SK-N-SH (cell line): ENCODE results near the gene SPIC. TPM values are rescaled to one million over a fixed set of nuclear protein-coding genes. Genes with fewer than 3 reads are reported as not detected.

Source experiments
- CTCF ChIA-PET: fragments of 300-600, 350-600 bp; formaldehyde crosslinking; extraction: SDS; loops from one replicate; lab custom pipeline; 2021; lab: Yijun Ruan, JAX
- POLR2A ChIA-PET: fragments of 350-600 bp; sonication (Branson Sonifier 250); formaldehyde crosslinking; extraction: SDS; loops from one replicate; lab custom pipeline; 2020; ENCODE audit warnings: antibody characterized with exemption, inconsistent platforms; lab: Yijun Ruan, JAX
- DNase-seq: peaks from one replicate; pipeline ENCODE4 v3.0.0; 2012
- H2AFZ ChIP-seq: fragments of 200-600 bp; sonication (generic); 2 replicates; pipeline ENCODE4 v1.8.1; 2016; ENCODE audit warnings: antibody characterized with exemption, mild to moderate bottlenecking, low read depth
- H3F3A ChIP-seq: fragments of 200-600 bp; sonication (generic); replicated peaks from 2 replicates; pipeline ENCODE3; 2016; ENCODE audit warnings: antibody characterized with exemption, mild to moderate bottlenecking; ENCODE audit not compliant: insufficient read depth
- H3K27ac ChIP-seq, 2 experiments: fragments of 200-500 bp in 1 of 2; fragments of 200-600 bp in 1 of 2; sonication (Bioruptor generic) in 1 of 2; sonication (generic), shearing (Covaris generic) in 1 of 2; 2 replicates each; pipeline versions ENCODE4 v1.5.1 to v1.6.1; 2014 to 2016; ENCODE audit warnings: low read depth in 2 of 2, inconsistent platforms in 1 of 2, low read length in 1 of 2, mild to moderate bottlenecking in 1 of 2, mixed read lengths in 1 of 2
- H3K27me3 ChIP-seq: fragments of 200-600 bp; sonication (generic), shearing (Covaris generic); 2 replicates; pipeline ENCODE4 v1.6.1; 2016; ENCODE audit warnings: mixed run types; ENCODE audit not compliant: insufficient read depth
- H3K36me3 ChIP-seq, 2 experiments: fragments of 200-500 bp in 1 of 2; fragments of 200-600 bp in 1 of 2; sonication (Bioruptor generic) in 1 of 2; sonication (generic) in 1 of 2; replicated peaks in 1 of 2; 2 replicates each; pipeline versions ENCODE3 to v1.5.1; 2014 to 2016; ENCODE audit warnings: low read length in 1 of 2, mild to moderate bottlenecking in 1 of 2; ENCODE audit not compliant: insufficient read depth in 2 of 2, control insufficient read depth in 1 of 2
- H3K4me1 ChIP-seq, 2 experiments: fragments of 200-500 bp in 1 of 2; fragments of 200-600 bp in 1 of 2; sonication (Bioruptor generic) in 1 of 2; sonication (generic), shearing (Covaris generic) in 1 of 2; 2 replicates each; pipeline versions ENCODE4 v1.5.1 to v1.6.1; 2014 to 2016; ENCODE audit warnings: low read depth in 1 of 2, low read length in 1 of 2, mixed run types in 1 of 2; ENCODE audit not compliant: insufficient read depth in 2 of 2, control insufficient read depth in 1 of 2
- H3K4me2 ChIP-seq: fragments of 200-600 bp; sonication (generic), shearing (Covaris generic); 2 replicates; pipeline ENCODE4 v1.6.1; 2017; ENCODE audit warnings: mixed run types
- H3K4me3 ChIP-seq, 2 experiments: fragments of 200-500 bp in 1 of 2; fragments of 200-600 bp in 1 of 2; sonication (Bioruptor generic) in 1 of 2; sonication (generic), shearing (Covaris generic) in 1 of 2; 2 replicates each; pipeline versions ENCODE4 v1.5.1 to v1.8.1; 2014 to 2016; ENCODE audit warnings: low read depth in 2 of 2, inconsistent platforms in 1 of 2, low read length in 1 of 2, mild to moderate bottlenecking in 1 of 2, mixed read lengths in 1 of 2, moderate library complexity in 1 of 2
- H3K79me2 ChIP-seq: fragments of 200-600 bp; sonication (generic); 2 replicates; pipeline ENCODE4 v1.8.1; 2017; ENCODE audit warnings: mild to moderate bottlenecking; ENCODE audit not compliant: insufficient read depth
- H3K9ac ChIP-seq: fragments of 200-600 bp; sonication (generic); 2 replicates; pipeline ENCODE4 v1.6.1; 2017; ENCODE audit warnings: mixed run types
- H3K9me2 ChIP-seq: fragments of 200-600 bp; sonication (generic); 2 replicates; pipeline ENCODE4 v1.6.1; 2017; ENCODE audit warnings: mixed run types
- H3K9me3 ChIP-seq: fragments of 200-600 bp; sonication (generic); 2 replicates; pipeline ENCODE4 v1.6.1; 2017; ENCODE audit warnings: mixed run types, mild to moderate bottlenecking, moderate library complexity
- H4K20me1 ChIP-seq: fragments of 200-600 bp; sonication (generic); 2 replicates; pipeline ENCODE4 v1.6.1; 2017; ENCODE audit warnings: mild to moderate bottlenecking, mixed run types; ENCODE audit not compliant: insufficient read depth
- CHD2 ChIP-seq: fragments of 150-350 bp; IDR thresholded peaks from 2 replicates; pipeline ENCODE4 v1.6.1; 2018; ENCODE audit warnings: low read length; ENCODE audit not compliant: partially characterized antibody
- FOXJ3 ChIP-seq: sonication (generic); formaldehyde crosslinking; IDR thresholded peaks from 2 replicates; pipeline ENCODE4 v1.5.1; 2020; ENCODE audit warnings: mild to moderate bottlenecking, missing genetic modification reagents
- NFIC ChIP-seq: IDR thresholded peaks from 2 replicates; pipeline ENCODE4 v1.4.0; 2012; ENCODE audit warnings: borderline replicate concordance
- POLR2AphosphoS5 ChIP-seq: IDR thresholded peaks from 2 replicates; pipeline ENCODE4 v1.6.1; 2012; ENCODE audit warnings: low read depth, low read length
- RAD21 ChIP-seq: IDR thresholded peaks from 2 replicates; pipeline ENCODE4 v1.6.1; 2012; ENCODE audit warnings: mild to moderate bottlenecking, low read length
- RCOR1 ChIP-seq: fragments of 150-350 bp; IDR thresholded peaks from 2 replicates; pipeline ENCODE4 v1.6.1; 2017; ENCODE audit warnings: antibody characterized with exemption, low read length
- TCF12 ChIP-seq: IDR thresholded peaks from 2 replicates; pipeline ENCODE4 v1.4.0; 2012
- TEAD4 ChIP-seq: IDR thresholded peaks from 2 replicates; pipeline ENCODE4 v1.4.0; 2012; ENCODE audit warnings: mild to moderate bottlenecking, borderline replicate concordance; ENCODE audit not compliant: insufficient read depth
- WGBS: methylation state at CpG from one replicate; pipeline ENCODE4 v1.1.6; 2017; ENCODE audit warnings: low lambda C conversion rate; 5-methylcytosine and 5-hydroxymethylcytosine counted together
- polyA plus RNA-seq, 3 experiments: library from polyadenylated mRNA; depleted of rRNA; stranded (reverse); fragments of >200 nt; gene quantifications; 2 replicates each; pipeline ENCODE4 v1.2.3, GENCODE V29; 2012
- TF ChIP-seq, protein P1 (sequence below): IDR thresholded peaks from 2 replicates; pipeline ENCODE4 v1.4.0; 2012; ENCODE audit warnings: low read depth, borderline replicate concordance
- TF ChIP-seq, protein P2 (sequence below): IDR thresholded peaks from 2 replicates; pipeline ENCODE4 v1.6.1; 2012; ENCODE audit warnings: mild to moderate bottlenecking, low read depth, low read length, moderate library complexity

SPIC gene
- polyA plus RNA-seq, 1 of the 3 experiments (the other 2 are of a cell fraction), result not detected

GRCh38 chr12:101474248-101474647, 888 bp upstream of the SPIC start (continued):
- TF ChIP-seq, protein P1, sequence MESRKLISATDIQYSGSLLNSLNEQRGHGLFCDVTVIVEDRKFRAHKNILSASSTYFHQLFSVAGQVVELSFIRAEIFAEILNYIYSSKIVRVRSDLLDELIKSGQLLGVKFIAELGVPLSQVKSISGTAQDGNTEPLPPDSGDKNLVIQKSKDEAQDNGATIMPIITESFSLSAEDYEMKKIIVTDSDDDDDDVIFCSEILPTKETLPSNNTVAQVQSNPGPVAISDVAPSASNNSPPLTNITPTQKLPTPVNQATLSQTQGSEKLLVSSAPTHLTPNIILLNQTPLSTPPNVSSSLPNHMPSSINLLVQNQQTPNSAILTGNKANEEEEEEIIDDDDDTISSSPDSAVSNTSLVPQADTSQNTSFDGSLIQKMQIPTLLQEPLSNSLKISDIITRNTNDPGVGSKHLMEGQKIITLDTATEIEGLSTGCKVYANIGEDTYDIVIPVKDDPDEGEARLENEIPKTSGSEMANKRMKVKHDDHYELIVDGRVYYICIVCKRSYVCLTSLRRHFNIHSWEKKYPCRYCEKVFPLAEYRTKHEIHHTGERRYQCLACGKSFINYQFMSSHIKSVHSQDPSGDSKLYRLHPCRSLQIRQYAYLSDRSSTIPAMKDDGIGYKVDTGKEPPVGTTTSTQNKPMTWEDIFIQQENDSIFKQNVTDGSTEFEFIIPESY, result no peak
- TF ChIP-seq POLR2AphosphoS5, result no peak

DNA sequence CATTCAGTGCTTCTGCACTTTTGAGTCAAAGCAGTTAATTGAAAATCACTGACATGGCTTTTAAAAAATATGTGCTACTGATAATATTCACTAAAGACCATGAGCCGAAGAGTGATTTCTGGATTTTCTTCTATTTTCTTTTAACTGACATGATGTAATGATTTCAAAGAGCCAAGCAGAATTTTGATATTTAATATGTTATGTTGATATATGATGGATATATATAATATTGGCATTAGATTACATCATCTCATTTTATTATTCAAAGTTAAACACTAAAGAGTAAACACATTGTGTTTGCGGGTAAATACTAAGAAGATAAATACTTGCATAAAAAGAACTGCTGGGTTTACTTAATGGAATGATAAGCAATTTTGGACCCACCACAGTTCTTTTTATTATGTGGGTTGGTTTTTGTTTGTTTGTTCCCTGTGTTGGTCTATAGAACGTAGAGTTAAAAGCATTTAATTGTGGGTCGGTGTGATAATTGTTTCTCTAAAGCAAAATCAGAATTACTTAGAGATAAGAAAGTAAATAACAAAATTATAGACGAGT, 692 bp downstream of the SPIC start:
- DNase-seq, result no peak
- no peaks in the 10 kb centered on the region for H3K9me2 ChIP-seq
- H3F3A ChIP-seq, result no peaks in the 10 kb centered on the region
- H3K9me3 ChIP-seq, result no peaks in the 10 kb centered on the region
- no peak overlapping the region for H3K9ac ChIP-seq
- CTCF ChIA-PET, result interaction anchor here (0.9 kb wide), 1 partner anchor 897 kb away, joined by 4 read pairs; no protein-coding TSS in a partner anchor
- H4K20me1 ChIP-seq, result no peaks in the 10 kb centered on the region
- no peak overlapping the region for H2AFZ ChIP-seq
- no peak overlapping the region for H3K4me2 ChIP-seq
- H3K79me2 ChIP-seq, result no peaks in the 10 kb centered on the region
- POLR2A ChIA-PET, result no interaction called here
- H3K4me3 ChIP-seq, result no peak overlapping the region
- no peak overlapping the region for H3K27ac ChIP-seq
- 18% methylated on average over 5 of the region's 5 CpGs for WGBS
- peaks cover 30% of the 10 kb centered on the region; the same call in 1 of the 2 replicates for H3K27me3 ChIP-seq
- TF ChIP-seq CHD2 (no peak), TEAD4 (no peak), NFIC (no peak), FOXJ3 (no peak), RCOR1 (no peak), RAD21 (no peak)
- TF ChIP-seq, protein P2, sequence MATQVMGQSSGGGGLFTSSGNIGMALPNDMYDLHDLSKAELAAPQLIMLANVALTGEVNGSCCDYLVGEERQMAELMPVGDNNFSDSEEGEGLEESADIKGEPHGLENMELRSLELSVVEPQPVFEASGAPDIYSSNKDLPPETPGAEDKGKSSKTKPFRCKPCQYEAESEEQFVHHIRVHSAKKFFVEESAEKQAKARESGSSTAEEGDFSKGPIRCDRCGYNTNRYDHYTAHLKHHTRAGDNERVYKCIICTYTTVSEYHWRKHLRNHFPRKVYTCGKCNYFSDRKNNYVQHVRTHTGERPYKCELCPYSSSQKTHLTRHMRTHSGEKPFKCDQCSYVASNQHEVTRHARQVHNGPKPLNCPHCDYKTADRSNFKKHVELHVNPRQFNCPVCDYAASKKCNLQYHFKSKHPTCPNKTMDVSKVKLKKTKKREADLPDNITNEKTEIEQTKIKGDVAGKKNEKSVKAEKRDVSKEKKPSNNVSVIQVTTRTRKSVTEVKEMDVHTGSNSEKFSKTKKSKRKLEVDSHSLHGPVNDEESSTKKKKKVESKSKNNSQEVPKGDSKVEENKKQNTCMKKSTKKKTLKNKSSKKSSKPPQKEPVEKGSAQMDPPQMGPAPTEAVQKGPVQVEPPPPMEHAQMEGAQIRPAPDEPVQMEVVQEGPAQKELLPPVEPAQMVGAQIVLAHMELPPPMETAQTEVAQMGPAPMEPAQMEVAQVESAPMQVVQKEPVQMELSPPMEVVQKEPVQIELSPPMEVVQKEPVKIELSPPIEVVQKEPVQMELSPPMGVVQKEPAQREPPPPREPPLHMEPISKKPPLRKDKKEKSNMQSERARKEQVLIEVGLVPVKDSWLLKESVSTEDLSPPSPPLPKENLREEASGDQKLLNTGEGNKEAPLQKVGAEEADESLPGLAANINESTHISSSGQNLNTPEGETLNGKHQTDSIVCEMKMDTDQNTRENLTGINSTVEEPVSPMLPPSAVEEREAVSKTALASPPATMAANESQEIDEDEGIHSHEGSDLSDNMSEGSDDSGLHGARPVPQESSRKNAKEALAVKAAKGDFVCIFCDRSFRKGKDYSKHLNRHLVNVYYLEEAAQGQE, result no peak
- H3K4me1 ChIP-seq, result no peaks in the 10 kb centered on the region
- H3K36me3 ChIP-seq, result no peaks in the 10 kb centered on the region

- H3K36me3 ChIP-seq, result no peaks in the 10 kb centered on the region
- POLR2A ChIA-PET, result no interaction called here
- no peak overlapping the region for H3K9ac ChIP-seq
- TF ChIP-seq TCF12 (no peak), RAD21 (no peak)
- TF ChIP-seq, all 33 proteins: peak for 0
- no peaks in the 10 kb centered on the region for H3F3A ChIP-seq
- H3K27me3 ChIP-seq, result peaks cover 10% of the 10 kb centered on the region; the same call in 1 of the 2 replicates
- CTCF ChIA-PET, result no interaction called here
- no peak overlapping the region for H3K4me3 ChIP-seq
- no peaks in the 10 kb centered on the region for H3K79me2 ChIP-seq
- no peaks in the 10 kb centered on the region for H3K4me1 ChIP-seq
- no peak overlapping the region for H3K4me2 ChIP-seq
- no peak overlapping the region for H3K27ac ChIP-seq
- no peak overlapping the region for H2AFZ ChIP-seq
- H4K20me1 ChIP-seq, result no peaks in the 10 kb centered on the region
- no peaks in the 10 kb centered on the region for H3K9me2 ChIP-seq
- no peak for DNase-seq
- no peaks in the 10 kb centered on the region for H3K9me3 ChIP-seq
- 8% methylated on average over 1 of the region's 1 CpG for WGBS
These were observed 5.7 kb downstream of the SPIC start for GRCh38 chr12:101480849-101481248.
